Neural cell (in vitro differentiated cells): ENCODE measurements around the gene ENPP5. TPM values are rescaled to one million over a fixed set of nuclear protein-coding genes. Genes with fewer than 3 reads are reported as not detected.
"Not testable (repeated sequence)": the region's sequence is repeated elsewhere in the genome, so short reads cannot be mapped to it uniquely, and the experiment has no call there.

ENCODE experiments used
- H2AFZ ChIP-seq: fragments of 200-600, 300-800 bp; sonication (generic), shearing (Covaris generic); 2 replicates; pipeline ENCODE4 v1.6.0; 2014; ENCODE audit warnings: low read depth, mild to moderate bottlenecking, antibody characterized with exemption, low read length, moderate library complexity
- H3F3A ChIP-seq: fragments of 200-600 bp; shearing (Covaris generic); 2 replicates; pipeline ENCODE4 v1.6.1; 2016; ENCODE audit warnings: mild to moderate bottlenecking, moderate library complexity, mixed read lengths, antibody characterized with exemption, low read length; ENCODE audit not compliant: insufficient read depth, poor library complexity, severe bottlenecking
- H3K27ac ChIP-seq: fragments of 200-600, 300-800 bp; sonication (generic), shearing (Covaris generic); 2 replicates; pipeline ENCODE4 v1.5.1; 2014; ENCODE audit warnings: mild to moderate bottlenecking, low read length, moderate library complexity
- H3K27me3 ChIP-seq: fragments of 300-800, 200-600 bp; sonication (generic), shearing (Covaris generic); 2 replicates; pipeline ENCODE4 v1.6.0; 2014; ENCODE audit warnings: mild to moderate bottlenecking, low read depth, low read length, moderate library complexity; ENCODE audit not compliant: insufficient read depth
- H3K36me3 ChIP-seq: fragments of 300-800, 200-600 bp; sonication (generic), shearing (Covaris generic); 2 replicates; pipeline ENCODE4 v1.5.1; 2014; ENCODE audit warnings: mild to moderate bottlenecking, antibody characterized with exemption, low read length, moderate library complexity; ENCODE audit not compliant: insufficient read depth
- H3K4me2 ChIP-seq: fragments of 300-800, 200-600 bp; sonication (generic), shearing (Covaris generic); 2 replicates; pipeline ENCODE4 v1.6.0; 2014; ENCODE audit warnings: mild to moderate bottlenecking, low read length
- H3K4me3 ChIP-seq: fragments of 300-800, 200-600 bp; sonication (generic), shearing (Covaris generic); 2 replicates; pipeline ENCODE4 v1.5.1; 2014; ENCODE audit warnings: mild to moderate bottlenecking, low read length, moderate library complexity
- H3K79me2 ChIP-seq: fragments of 200-600 bp; shearing (Covaris generic); replicated peaks from 2 replicates; pipeline ENCODE4 v1.6.0; 2014; ENCODE audit warnings: mild to moderate bottlenecking, low read length, moderate library complexity; ENCODE audit not compliant: insufficient read depth
- H3K9ac ChIP-seq: fragments of 300-800, 200-600 bp; sonication (generic), shearing (Covaris generic); 2 replicates; pipeline ENCODE4 v1.6.1; 2016; ENCODE audit warnings: mild to moderate bottlenecking, low read length, mixed read lengths
- H3K9me2 ChIP-seq: fragments of 200-600 bp; shearing (Covaris generic); 2 replicates; pipeline ENCODE4 v1.6.1; 2016; ENCODE audit warnings: mild to moderate bottlenecking, low read length, mixed read lengths; ENCODE audit not compliant: insufficient read depth
- H3K9me3 ChIP-seq: fragments of 200-600, 300-800 bp; sonication (generic), shearing (Covaris generic); 2 replicates; pipeline ENCODE4 v1.6.1; 2016; ENCODE audit warnings: mild to moderate bottlenecking, mixed run types, low read length, moderate library complexity, mixed read lengths
- H4K20me1 ChIP-seq: fragments of 200-600 bp; shearing (Covaris generic); 2 replicates; pipeline ENCODE4 v1.6.1; 2016; ENCODE audit warnings: mild to moderate bottlenecking, mixed run types; ENCODE audit not compliant: insufficient read depth
- EP300 ChIP-seq: fragments of 450-650 bp; conservative IDR thresholded peaks from 2 replicates; pipeline ENCODE4 v1.6.1; 2014; ENCODE audit warnings: antibody characterized with exemption, mild to moderate bottlenecking, moderate library complexity; ENCODE audit not compliant: poor library complexity, severe bottlenecking
- EZH2 ChIP-seq: fragments of 200-600, 300-800 bp; shearing (Covaris generic), sonication (generic); IDR thresholded peaks from 2 replicates; pipeline ENCODE4 v1.6.1; 2014; ENCODE audit warnings: antibody characterized with exemption, low read length, borderline replicate concordance, mild to moderate bottlenecking; ENCODE audit not compliant: insufficient read depth, poor library complexity, severe bottlenecking
- MXI1 ChIP-seq: fragments of 450-650 bp; conservative IDR thresholded peaks from 2 replicates; pipeline ENCODE4 v1.6.1; 2014; ENCODE audit warnings: antibody characterized with exemption, mild to moderate bottlenecking; ENCODE audit not compliant: poor library complexity, severe bottlenecking
- POLR2AphosphoS5 ChIP-seq: IDR thresholded peaks from 2 replicates; pipeline ENCODE4 v1.6.1; 2012
- RAD21 ChIP-seq: fragments of 450-650 bp; conservative IDR thresholded peaks from 2 replicates; pipeline ENCODE4 v1.6.1; 2014; ENCODE audit warnings: antibody characterized with exemption, mild to moderate bottlenecking, moderate library complexity
- SMC3 ChIP-seq: fragments of 450-650 bp; conservative IDR thresholded peaks from 2 replicates; pipeline ENCODE4 v1.6.1; 2014; ENCODE audit warnings: antibody characterized with exemption, mild to moderate bottlenecking, moderate library complexity; ENCODE audit not compliant: poor library complexity
- TAF1 ChIP-seq: IDR thresholded peaks from 2 replicates; pipeline ENCODE4 v1.6.1; 2012; ENCODE audit warnings: low read depth
- polyA plus RNA-seq: library from polyadenylated mRNA; depleted of rRNA; stranded (reverse); fragments of >200 nt; gene quantifications from 2 replicates; pipeline ENCODE4 v1.2.3, GENCODE V29; 2014
- TF ChIP-seq, protein P1 (sequence below): IDR thresholded peaks from 2 replicates; pipeline ENCODE4 v1.6.1; 2012; ENCODE audit warnings: borderline replicate concordance
- TF ChIP-seq, protein P2 (sequence below): fragments of 450-650 bp; IDR thresholded peaks from 2 replicates; pipeline ENCODE4 v1.5.1; 2014; ENCODE audit warnings: antibody characterized with exemption, mild to moderate bottlenecking, moderate library complexity; ENCODE audit not compliant: poor library complexity, severe bottlenecking

Gene ENPP5
- polyA plus RNA-seq, 1 donor from 2014 or later: 1.1 TPM

DNA sequence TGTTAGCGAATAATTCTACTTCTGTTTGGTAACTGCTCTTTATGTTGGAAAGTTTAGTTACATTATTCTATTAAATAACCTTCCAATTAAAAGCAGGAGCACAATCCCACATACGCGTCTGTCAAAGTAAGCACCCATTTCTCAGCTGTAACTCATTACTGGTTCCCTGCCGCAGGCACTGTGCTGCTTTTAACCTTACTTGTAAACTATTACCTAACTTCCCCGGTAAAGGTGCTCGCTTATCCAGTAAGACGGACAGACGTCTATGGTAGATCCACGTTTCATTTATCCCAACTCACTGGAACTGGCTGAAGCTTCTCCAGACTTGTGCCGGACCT lies 41.5 kb downstream of the ENPP5 start (continued):
- no peak for TF ChIP-seq EP300

DNA sequence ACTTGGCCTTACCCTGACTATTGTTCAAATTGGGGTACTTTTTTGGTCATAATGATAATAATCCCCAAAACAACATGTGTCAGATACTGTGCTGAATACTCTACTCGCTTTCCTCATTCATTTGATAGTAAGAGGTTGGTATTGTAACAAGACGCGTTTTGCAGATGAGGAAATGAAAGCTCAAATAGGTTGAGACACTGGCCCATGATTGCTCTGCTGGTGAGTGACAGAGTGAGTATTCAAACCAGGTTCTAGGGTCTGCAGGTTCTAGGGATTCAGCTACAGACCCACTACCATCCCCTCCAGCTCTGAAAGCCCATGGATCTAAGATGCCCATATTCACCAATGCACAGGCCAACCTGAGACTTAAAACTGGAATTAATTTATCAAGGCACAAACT lies 42.3 kb downstream of the ENPP5 start:
- Histone ChIP-seq H3K4me3 (no peak overlapping the region), H4K20me1 (no peaks in the 10 kb centered on the region), H3K27me3 (no peaks in the 10 kb centered on the region), H3K36me3 (no peaks in the 10 kb centered on the region), H3F3A (no peaks in the 10 kb centered on the region), H3K9ac (no peak overlapping the region), H3K9me3 (no peaks in the 10 kb centered on the region), H3K4me2 (no peak overlapping the region), H2AFZ (no peak overlapping the region), H3K27ac (no peak overlapping the region), H3K79me2 (no peaks in the 10 kb centered on the region), H3K9me2 (no peaks in the 10 kb centered on the region)
- TF ChIP-seq MXI1 (no peak), EZH2 (no peak), TAF1 (no peak), SMC3 (no peak), POLR2AphosphoS5 (no peak), RAD21 (no peak), EP300 (no peak)
- TF ChIP-seq, protein P1, sequence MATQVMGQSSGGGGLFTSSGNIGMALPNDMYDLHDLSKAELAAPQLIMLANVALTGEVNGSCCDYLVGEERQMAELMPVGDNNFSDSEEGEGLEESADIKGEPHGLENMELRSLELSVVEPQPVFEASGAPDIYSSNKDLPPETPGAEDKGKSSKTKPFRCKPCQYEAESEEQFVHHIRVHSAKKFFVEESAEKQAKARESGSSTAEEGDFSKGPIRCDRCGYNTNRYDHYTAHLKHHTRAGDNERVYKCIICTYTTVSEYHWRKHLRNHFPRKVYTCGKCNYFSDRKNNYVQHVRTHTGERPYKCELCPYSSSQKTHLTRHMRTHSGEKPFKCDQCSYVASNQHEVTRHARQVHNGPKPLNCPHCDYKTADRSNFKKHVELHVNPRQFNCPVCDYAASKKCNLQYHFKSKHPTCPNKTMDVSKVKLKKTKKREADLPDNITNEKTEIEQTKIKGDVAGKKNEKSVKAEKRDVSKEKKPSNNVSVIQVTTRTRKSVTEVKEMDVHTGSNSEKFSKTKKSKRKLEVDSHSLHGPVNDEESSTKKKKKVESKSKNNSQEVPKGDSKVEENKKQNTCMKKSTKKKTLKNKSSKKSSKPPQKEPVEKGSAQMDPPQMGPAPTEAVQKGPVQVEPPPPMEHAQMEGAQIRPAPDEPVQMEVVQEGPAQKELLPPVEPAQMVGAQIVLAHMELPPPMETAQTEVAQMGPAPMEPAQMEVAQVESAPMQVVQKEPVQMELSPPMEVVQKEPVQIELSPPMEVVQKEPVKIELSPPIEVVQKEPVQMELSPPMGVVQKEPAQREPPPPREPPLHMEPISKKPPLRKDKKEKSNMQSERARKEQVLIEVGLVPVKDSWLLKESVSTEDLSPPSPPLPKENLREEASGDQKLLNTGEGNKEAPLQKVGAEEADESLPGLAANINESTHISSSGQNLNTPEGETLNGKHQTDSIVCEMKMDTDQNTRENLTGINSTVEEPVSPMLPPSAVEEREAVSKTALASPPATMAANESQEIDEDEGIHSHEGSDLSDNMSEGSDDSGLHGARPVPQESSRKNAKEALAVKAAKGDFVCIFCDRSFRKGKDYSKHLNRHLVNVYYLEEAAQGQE: no peak
- TF ChIP-seq, protein P2, sequence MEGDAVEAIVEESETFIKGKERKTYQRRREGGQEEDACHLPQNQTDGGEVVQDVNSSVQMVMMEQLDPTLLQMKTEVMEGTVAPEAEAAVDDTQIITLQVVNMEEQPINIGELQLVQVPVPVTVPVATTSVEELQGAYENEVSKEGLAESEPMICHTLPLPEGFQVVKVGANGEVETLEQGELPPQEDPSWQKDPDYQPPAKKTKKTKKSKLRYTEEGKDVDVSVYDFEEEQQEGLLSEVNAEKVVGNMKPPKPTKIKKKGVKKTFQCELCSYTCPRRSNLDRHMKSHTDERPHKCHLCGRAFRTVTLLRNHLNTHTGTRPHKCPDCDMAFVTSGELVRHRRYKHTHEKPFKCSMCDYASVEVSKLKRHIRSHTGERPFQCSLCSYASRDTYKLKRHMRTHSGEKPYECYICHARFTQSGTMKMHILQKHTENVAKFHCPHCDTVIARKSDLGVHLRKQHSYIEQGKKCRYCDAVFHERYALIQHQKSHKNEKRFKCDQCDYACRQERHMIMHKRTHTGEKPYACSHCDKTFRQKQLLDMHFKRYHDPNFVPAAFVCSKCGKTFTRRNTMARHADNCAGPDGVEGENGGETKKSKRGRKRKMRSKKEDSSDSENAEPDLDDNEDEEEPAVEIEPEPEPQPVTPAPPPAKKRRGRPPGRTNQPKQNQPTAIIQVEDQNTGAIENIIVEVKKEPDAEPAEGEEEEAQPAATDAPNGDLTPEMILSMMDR: no peak

DNA sequence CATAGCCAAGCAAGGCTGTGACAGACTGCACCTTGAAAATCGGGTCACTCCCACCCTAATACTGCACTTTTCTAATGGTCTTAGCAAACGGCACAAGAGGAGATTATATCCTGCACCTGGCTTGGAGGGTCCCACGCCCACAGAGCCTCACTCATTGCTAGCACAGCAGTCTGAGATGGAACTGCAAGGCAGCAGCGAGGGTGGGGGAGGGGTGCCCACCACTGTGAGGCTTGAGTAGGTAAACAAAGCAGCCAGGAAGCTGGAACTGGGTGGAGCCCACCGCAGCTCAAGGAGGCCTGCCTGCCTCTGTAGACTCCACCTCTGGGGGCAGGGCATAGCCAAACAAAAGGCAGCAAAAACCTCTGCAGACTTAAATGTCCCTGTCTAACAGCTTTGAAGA lies 51.1 kb downstream of the ENPP5 start:
- H3F3A ChIP-seq, H3K9me3 ChIP-seq, H3K36me3 ChIP-seq, H3K4me3 ChIP-seq, H3K27ac ChIP-seq, H4K20me1 ChIP-seq, H3K9me2 ChIP-seq, H3K79me2 ChIP-seq, H3K4me2 ChIP-seq, H3K9ac ChIP-seq, H2AFZ ChIP-seq, H3K27me3 ChIP-seq: not testable (repeated sequence)

DNA sequence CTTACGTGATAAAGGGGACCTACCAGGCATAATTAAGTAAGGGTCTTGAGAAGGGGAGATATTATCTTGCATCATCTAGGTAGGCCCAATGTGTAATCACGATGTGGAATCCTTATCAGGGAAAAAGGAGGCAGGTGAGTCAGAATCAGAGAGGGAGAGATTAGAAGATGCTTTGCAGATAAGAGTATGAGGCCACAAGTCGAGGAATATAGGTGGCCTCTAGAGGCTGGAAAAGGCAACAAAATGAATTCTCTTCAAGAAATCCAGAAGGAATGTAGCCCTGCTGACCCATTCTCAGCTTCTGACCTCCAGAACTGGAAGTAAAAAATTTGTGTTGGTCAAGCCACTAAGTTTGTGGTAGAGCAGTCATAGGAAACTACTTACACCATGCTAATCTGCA lies 51.9 kb downstream of the ENPP5 start:
- Histone ChIP-seq H3K4me3 (no peak overlapping the region), H3K9me2 (no peaks in the 10 kb centered on the region), H3K36me3 (no peaks in the 10 kb centered on the region), H3K79me2 (no peaks in the 10 kb centered on the region), H2AFZ (no peak overlapping the region), H3K9ac (no peak overlapping the region), H3K27ac (no peak overlapping the region), H4K20me1 (no peaks in the 10 kb centered on the region), H3K4me2 (no peak overlapping the region), H3F3A (no peaks in the 10 kb centered on the region), H3K9me3 (no peaks in the 10 kb centered on the region), H3K27me3 (no peaks in the 10 kb centered on the region)
- TF ChIP-seq RAD21: no peak
- TF ChIP-seq POLR2AphosphoS5: no peak
- no peak for TF ChIP-seq EZH2
- TF ChIP-seq TAF1: no peak
- TF ChIP-seq, protein P2: no peak
- TF ChIP-seq MXI1: no peak
- TF ChIP-seq, protein P1: no peak
- TF ChIP-seq EP300: no peak
- no peak for TF ChIP-seq SMC3
